Thyroid gland (tissue), 4 donors: ENCODE measurements around the gene MED29. TPM values are rescaled to one million over a fixed set of nuclear protein-coding genes. Genes with fewer than 3 reads are reported as not detected.

Experiments
- DNase-seq, 2 donors: peaks; one replicate each; pipeline ENCODE4 v3.0.0-alpha.2; 2019
- H3K27ac ChIP-seq, 3 donors: fragments of 200-600 bp; sonication (generic); 1 replicate in 2 of 3; 2 replicates in 1 of 3; pipeline ENCODE4 v1.5.1; 2016 to 2019; ENCODE audit warnings: mild to moderate bottlenecking in 1 of 3, moderate library complexity in 1 of 3
- H3K27me3 ChIP-seq: fragments of 200-600 bp; sonication (generic); one replicate; pipeline ENCODE4 v1.5.1; 2019
- H3K36me3 ChIP-seq, 2 donors: fragments of 200-600 bp; sonication (generic); one replicate each; pipeline ENCODE4 v1.5.1; 2016 to 2019
- H3K4me1 ChIP-seq, 2 donors: fragments of 200-600 bp; sonication (generic); one replicate each; pipeline ENCODE4 v1.5.1; 2017 to 2019
- H3K4me3 ChIP-seq, 3 donors: fragments of 200-600 bp; sonication (generic); replicated peaks in 1 of 3; 1 replicate in 2 of 3; 2 replicates in 1 of 3; pipeline ENCODE4 v1.5.1; 2016; ENCODE audit warnings: mild to moderate bottlenecking in 1 of 3
- H3K9me3 ChIP-seq: fragments of 200-600 bp; sonication (generic); one replicate; pipeline ENCODE4 v1.5.1; 2017
- CTCF ChIP-seq, 6 experiments: fragments of 200-600 bp in 3 of 6; fragments of 450-650 bp in 3 of 6; sonication (generic) in 3 of 6; IDR thresholded peaks; one replicate each; pipeline ENCODE4 v1.5.1; 2016 to 2019; ENCODE audit warnings: antibody characterized with exemption in 6 of 6, mild to moderate bottlenecking in 2 of 6, inconsistent platforms in 1 of 6, moderate library complexity in 1 of 6
- POLR2A ChIP-seq, 2 donors: fragments of 450-650 bp; IDR thresholded peaks; one replicate each; pipeline ENCODE4 v1.6.1; 2017; ENCODE audit warnings: antibody characterized with exemption in 2 of 2, mild to moderate bottlenecking in 2 of 2, moderate library complexity in 1 of 2
- WGBS, 2 donors: methylation state at CpG; one replicate each; pipeline ENCODE4 v1.1.5; 2017; 5-methylcytosine and 5-hydroxymethylcytosine counted together
- intact Hi-C: fragments of 100-400 bp; cut with DNase I; formaldehyde crosslinking; loops from one replicate; pipeline ENCODE4 v1.15.1; 2023
- total RNA-seq, 4 donors: library from RNA; depleted of rRNA; stranded (reverse); fragments of >200 nt; gene quantifications; one replicate each; pipeline ENCODE4 v1.2.3, GENCODE V29; 2016

The MED29 gene
- total RNA-seq, 4 donors from 2014 or later, result 44.3 to 77.5 (median 63.4) TPM

- H3K36me3 ChIP-seq, result peaks cover 4 to 6% of the 10 kb centered on the region in 2 donors
- H3K27me3 ChIP-seq, result no peaks in the 10 kb centered on the region
- intact Hi-C loops, result no loop called here
- no peak overlapping the region for H3K4me3 ChIP-seq
- peak overlapping the region; percentile 74 to 100 (median 99) for H3K27ac ChIP-seq
- WGBS, 2 donors, result 77 to 85% methylated on average over 11 of the region's 11 CpGs
- peak; percentile 37 to 53 for DNase-seq
- no peak for TF ChIP-seq CTCF (IDR thresholded peaks at IDR 0.05)
- TF ChIP-seq POLR2A (IDR thresholded peaks at IDR 0.05), result no peak
- peaks cover 33 to 53% of the 10 kb centered on the region in 2 donors for H3K4me1 ChIP-seq
- H3K9me3 ChIP-seq, result no peaks in the 10 kb centered on the region
Observed at GRCh38 chr19:39398297-39398864, 7.2 kb downstream of the MED29 start.

GRCh38 chr19:39399668-39400050 lies 8.5 kb downstream of the MED29 start:
- DNase-seq, result no peak
- no peak overlapping the region for H3K4me3 ChIP-seq
- no peaks in the 10 kb centered on the region for H3K9me3 ChIP-seq
- TF ChIP-seq POLR2A (IDR thresholded peaks at IDR 0.05) (no peak), CTCF (IDR thresholded peaks at IDR 0.05) (no peak)
- WGBS, 2 donors, result 81 to 90% methylated on average over 4 of the region's 4 CpGs
- intact Hi-C loops, result no loop called here
- H3K36me3 ChIP-seq, result peaks cover 0 to 4% of the 10 kb centered on the region in 2 donors
- no peaks in the 10 kb centered on the region for H3K27me3 ChIP-seq
- H3K27ac ChIP-seq, result peak overlapping the region; percentile 74 to 100 (median 99)
- H3K4me1 ChIP-seq, result peaks cover 41 to 61% of the 10 kb centered on the region in 2 donors

GRCh38 chr19:39400061-39400460 lies 8.9 kb downstream of the MED29 start:
- Histone ChIP-seq H3K36me3 (peaks cover 0 to 4% of the 10 kb centered on the region in 2 donors), H3K4me1 (peaks cover 41 to 65% of the 10 kb centered on the region in 2 donors), H3K27ac (peak overlapping the region; percentile 74 to 100 (median 99)), H3K4me3 (no peak overlapping the region), H3K27me3 (no peaks in the 10 kb centered on the region), H3K9me3 (no peaks in the 10 kb centered on the region)
- TF ChIP-seq CTCF (IDR thresholded peaks at IDR 0.05) (no peak), POLR2A (IDR thresholded peaks at IDR 0.05) (peak in 1 of 2 donors; percentile 28)
- 25 to 38% methylated on average over 4 of the region's 4 CpGs for WGBS, 2 donors
- intact Hi-C loops, result no loop called here
- peak; percentile 92 to 93 for DNase-seq

GRCh38 chr19:39401070-39401548 lies 9.9 kb downstream of the MED29 start:
- Histone ChIP-seq H3K4me1 (peaks cover 41 to 75% of the 10 kb centered on the region in 2 donors), H3K27ac (peak overlapping the region; percentile 99 to 100 (median 100)), H3K4me3 (no peak overlapping the region), H3K9me3 (no peaks in the 10 kb centered on the region), H3K27me3 (no peaks in the 10 kb centered on the region), H3K36me3 (no peaks in the 10 kb centered on the region)
- WGBS, 2 donors, result 80 to 81% methylated on average over 4 of the region's 4 CpGs
- intact Hi-C loops, result no loop called here
- DNase-seq, result no peak
- TF ChIP-seq CTCF (IDR thresholded peaks at IDR 0.05) (no peak), POLR2A (IDR thresholded peaks at IDR 0.05) (no peak)

- peak in 1 of 2 donors; percentile 5 for TF ChIP-seq POLR2A (IDR thresholded peaks at IDR 0.05)
- TF ChIP-seq CTCF (IDR thresholded peaks at IDR 0.05), result no peak
- Histone ChIP-seq H3K4me1 (peaks cover 41 to 75% of the 10 kb centered on the region in 2 donors), H3K36me3 (no peaks in the 10 kb centered on the region), H3K4me3 (no peak overlapping the region), H3K9me3 (no peaks in the 10 kb centered on the region), H3K27ac (peak overlapping the region; percentile 99 to 100 (median 100)), H3K27me3 (no peaks in the 10 kb centered on the region)
- intact Hi-C loops, result no loop called here
- WGBS, 2 donors, result 64 to 74% methylated on average over 17 to 21 of the region's 25 CpGs
- peak; percentile 35 to 45 for DNase-seq
Observed at GRCh38 chr19:39401549-39402345, 10.6 kb downstream of the MED29 start.
